Psoas muscle (tissue), 8 donors: ENCODE results near the gene CHRM4. TPM values are rescaled to one million over a fixed set of nuclear protein-coding genes. Genes with fewer than 3 reads are reported as not detected.

Experiments
- ATAC-seq, 4 donors: fragments of 200-7000 bp; cut with Tn5 transposase; one replicate each; pipeline ENCODE4 v1.9.1; 2020; ENCODE audit warnings: moderate library complexity in 3 of 4, mild to moderate bottlenecking in 2 of 4
- DNase-seq, 2 donors: peaks; one replicate each; pipeline ENCODE4 v3.0.0-alpha.2; 2020
- H3K27ac ChIP-seq: fragments of 200-600 bp; one replicate; pipeline ENCODE4 v1.8.0; 2022
- H3K27me3 ChIP-seq, 3 donors: fragments of 200-600 bp in 1 of 3; one replicate each; pipeline versions ENCODE4 v1.6.1 to v1.8.0; 2013 to 2022; ENCODE audit warnings: low read length in 2 of 3, mild to moderate bottlenecking in 2 of 3, moderate library complexity in 1 of 3; ENCODE audit not compliant: insufficient read depth in 3 of 3
- H3K36me3 ChIP-seq, 2 donors: fragments of 200-600 bp in 1 of 2; one replicate each; pipeline versions ENCODE4 v1.6.1 to v1.8.0; 2013 to 2022; ENCODE audit warnings: low read depth in 1 of 2, mild to moderate bottlenecking in 1 of 2, moderate library complexity in 1 of 2; ENCODE audit not compliant: insufficient read depth in 1 of 2
- H3K4me1 ChIP-seq: fragments of 200-600 bp; one replicate; pipeline ENCODE4 v1.8.0; 2022
- H3K4me3 ChIP-seq: fragments of 200-600 bp; one replicate; pipeline ENCODE4 v1.8.0; 2022; ENCODE audit warnings: mild to moderate bottlenecking
- H3K9me3 ChIP-seq: fragments of 200-600 bp; one replicate; pipeline ENCODE4 v1.8.0; 2022
- WGBS, 3 donors: extraction: QIAGEN DNeasy Blood & Tissue Kit; methylation state at CpG; one replicate each; pipeline versions ENCODE4 v1.1.6 to v1.1.7; 2013; 5-methylcytosine and 5-hydroxymethylcytosine counted together
- intact Hi-C, 2 donors: fragments of 100-400 bp; cut with DNase I; formaldehyde crosslinking; loops; one replicate each; pipeline versions ENCODE4 v1.11.0 to v1.14.2; 2022
- polyA plus RNA-seq, 3 donors: library from polyadenylated mRNA; stranded (reverse); fragments of 200-250 nt; gene quantifications; one replicate each; pipeline ENCODE4 v1.2.3, GENCODE V29; 2013
- total RNA-seq, 4 donors: library from RNA; stranded (reverse); fragmentation: NEBNext Ultra II Directional in 2 of 4; extraction: Animal tissue kit (Norgen Biotek cat#: 25700) in 2 of 4; gene quantifications; one replicate each; pipeline versions ENCODE4 v1.2.1 to v1.2.4, GENCODE V29; 2021 to 2023
- TF ChIP-seq, protein P1 (sequence below): fragments of 200-600 bp; IDR thresholded peaks from one replicate; pipeline ENCODE4 v1.8.0; 2022; ENCODE audit warnings: antibody characterized with exemption
- donor health status: healthy with polysubstance abuse.
- donor health status: DM: no; HTN: no; CAD: no; lungs with moderate emphysema.
- donor health status: Bipolar disorder and iron deficiency.
- donor health status: healthy.
- donor health status: DM: yes; HTN: yes; CAD: no.
- donor health status: DM: no; HTN: no; CAD: no.
- donor health status: DM: no; HTN: no; CAD: no.
- donor health status: DM: yes; HTN: yes; CAD: no.

CHRM4 gene
- total and polyA plus RNA-seq, 7 donors = not detected

DNA sequence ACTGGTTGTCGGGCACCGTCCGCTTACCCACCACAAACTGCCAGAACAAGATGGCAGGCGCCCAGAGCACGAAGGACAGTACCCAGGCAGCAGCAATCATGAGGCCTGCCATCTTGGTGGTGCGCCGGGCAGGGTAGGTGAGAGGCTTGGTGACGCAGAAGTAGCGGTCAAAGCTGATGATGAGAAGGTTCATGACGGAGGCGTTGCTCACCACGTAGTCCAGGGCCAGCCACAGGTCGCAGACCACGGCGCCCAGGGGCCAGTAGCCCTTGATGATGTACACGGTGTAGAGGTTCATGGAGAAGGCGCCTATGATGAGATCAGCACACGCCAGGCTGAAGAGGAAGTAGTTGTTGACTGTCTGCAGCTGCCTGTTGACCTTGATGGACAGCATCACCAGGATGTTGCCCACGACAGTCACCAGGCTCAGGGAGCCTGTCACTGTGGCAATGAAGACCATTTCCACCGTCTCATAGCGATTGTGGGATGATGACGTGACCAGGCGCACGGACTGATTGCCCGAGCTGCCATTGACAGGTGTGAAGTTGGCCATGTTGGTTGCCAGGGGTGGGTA is 5.5 kb downstream of the CHRM4 start:
- H3K4me1 ChIP-seq = peaks cover 19% of the 10 kb centered on the region
- DNase-seq (no peak), ATAC-seq (no peak)
- no peaks in the 10 kb centered on the region for H3K9me3 ChIP-seq
- peaks cover 0 to 66% (median 22%) of the 10 kb centered on the region in 3 donors for H3K27me3 ChIP-seq
- no peaks in the 10 kb centered on the region for H3K36me3 ChIP-seq
- TF ChIP-seq, protein P1, sequence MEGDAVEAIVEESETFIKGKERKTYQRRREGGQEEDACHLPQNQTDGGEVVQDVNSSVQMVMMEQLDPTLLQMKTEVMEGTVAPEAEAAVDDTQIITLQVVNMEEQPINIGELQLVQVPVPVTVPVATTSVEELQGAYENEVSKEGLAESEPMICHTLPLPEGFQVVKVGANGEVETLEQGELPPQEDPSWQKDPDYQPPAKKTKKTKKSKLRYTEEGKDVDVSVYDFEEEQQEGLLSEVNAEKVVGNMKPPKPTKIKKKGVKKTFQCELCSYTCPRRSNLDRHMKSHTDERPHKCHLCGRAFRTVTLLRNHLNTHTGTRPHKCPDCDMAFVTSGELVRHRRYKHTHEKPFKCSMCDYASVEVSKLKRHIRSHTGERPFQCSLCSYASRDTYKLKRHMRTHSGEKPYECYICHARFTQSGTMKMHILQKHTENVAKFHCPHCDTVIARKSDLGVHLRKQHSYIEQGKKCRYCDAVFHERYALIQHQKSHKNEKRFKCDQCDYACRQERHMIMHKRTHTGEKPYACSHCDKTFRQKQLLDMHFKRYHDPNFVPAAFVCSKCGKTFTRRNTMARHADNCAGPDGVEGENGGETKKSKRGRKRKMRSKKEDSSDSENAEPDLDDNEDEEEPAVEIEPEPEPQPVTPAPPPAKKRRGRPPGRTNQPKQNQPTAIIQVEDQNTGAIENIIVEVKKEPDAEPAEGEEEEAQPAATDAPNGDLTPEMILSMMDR = no peak
- H3K4me3 ChIP-seq = no peak overlapping the region
- 94 to 95% (median 95%) methylated on average over 25 of the region's 25 CpGs for WGBS, 3 donors
- H3K27ac ChIP-seq = no peak overlapping the region
- intact Hi-C loops = no loop called here

- intact Hi-C loops = no loop called here
- TF ChIP-seq, protein P1 = no peak
- ATAC-seq (no peak), DNase-seq (no peak)
- Histone ChIP-seq H3K36me3 (no peaks in the 10 kb centered on the region), H3K27me3 (peaks cover 0 to 66% (median 23%) of the 10 kb centered on the region in 3 donors), H3K27ac (no peak overlapping the region), H3K4me1 (peaks cover 23% of the 10 kb centered on the region), H3K9me3 (no peaks in the 10 kb centered on the region), H3K4me3 (no peak overlapping the region)
- WGBS, 3 donors = 95 to 96% (median 96%) methylated on average over 42 to 47 of the region's 47 CpGs
Measured at GRCh38 chr11:46385169-46386004, 6.2 kb downstream of the CHRM4 start.

DNA sequence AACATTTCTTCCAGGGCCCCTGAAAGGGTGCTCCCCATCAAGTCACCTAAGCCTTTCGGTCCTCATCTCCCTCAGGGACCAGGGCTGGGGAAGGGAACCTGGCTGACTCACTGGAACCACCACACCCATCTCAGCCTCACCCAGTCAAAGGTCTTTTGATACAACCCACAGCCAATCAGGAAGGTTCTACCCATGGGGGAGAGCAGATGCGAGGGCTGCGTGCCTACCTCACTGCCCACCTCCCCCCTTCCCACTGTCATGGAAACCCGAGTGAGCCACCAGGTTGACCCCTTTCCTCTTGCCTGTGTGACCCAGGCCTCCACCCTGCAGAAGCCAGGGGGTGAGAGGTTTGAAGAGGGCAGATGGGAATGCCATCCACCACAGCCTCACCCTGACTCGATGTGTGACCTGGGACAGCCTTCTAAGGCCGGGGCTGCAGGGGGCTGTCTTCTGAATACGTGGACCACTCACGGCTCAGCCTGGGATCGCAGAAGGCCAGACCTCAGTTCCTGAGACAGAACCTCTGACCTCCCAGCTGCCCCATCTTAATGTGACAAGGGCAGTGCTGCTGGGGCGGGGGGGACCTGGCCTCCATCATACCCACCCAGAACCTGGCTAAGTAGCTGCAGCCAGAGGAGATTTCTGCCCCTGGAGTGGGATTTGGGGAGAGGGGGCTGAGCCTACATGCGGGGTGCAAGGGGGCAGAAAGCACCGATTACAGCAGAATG is 7.4 kb downstream of the CHRM4 start:
- intact Hi-C loops = loop anchor here in 1 of 2 donors (2.0 kb wide), 1 partner anchor 153 kb away; no protein-coding TSS in a partner anchor

GRCh38 chr11:46383404-46383758 is 8.2 kb downstream of the CHRM4 start:
- peaks cover 0 to 47% (median 15%) of the 10 kb centered on the region in 3 donors for H3K27me3 ChIP-seq
- intact Hi-C loops = loop anchor here in 1 of 2 donors (2.0 kb wide), 1 partner anchor 153 kb away; no protein-coding TSS in a partner anchor

More for the DNA sequence above, 7.4 kb downstream of the CHRM4 start:
- DNase-seq = no peak
- Histone ChIP-seq H3K9me3 (no peaks in the 10 kb centered on the region), H3K27ac (no peak overlapping the region), H3K4me1 (peaks cover 16% of the 10 kb centered on the region), H3K36me3 (peaks cover 0 to 3% of the 10 kb centered on the region in 2 donors), H3K27me3 (peaks cover 0 to 53% (median 15%) of the 10 kb centered on the region in 3 donors), H3K4me3 (no peak overlapping the region)
- no peak for ATAC-seq
- TF ChIP-seq, protein P1 = no peak
- 88 to 90% (median 90%) methylated on average over 12 of the region's 12 CpGs for WGBS, 3 donors

More at GRCh38 chr11:46383404-46383758, 8.2 kb downstream of the CHRM4 start:
- no peaks in the 10 kb centered on the region for H3K9me3 ChIP-seq
- 71 to 74% (median 72%) methylated on average over 7 of the region's 7 CpGs for WGBS, 3 donors
- TF ChIP-seq, protein P1 = no peak
- H3K4me3 ChIP-seq = no peak overlapping the region
- ATAC-seq = no peak
- H3K27ac ChIP-seq = no peak overlapping the region
- peaks cover 14% of the 10 kb centered on the region for H3K4me1 ChIP-seq
- H3K36me3 ChIP-seq = peaks cover 0 to 7% of the 10 kb centered on the region in 2 donors
- DNase-seq = no peak
